K562 (cell line): Measurements from ENCODE around the gene SATB1. TPM values are rescaled to one million over a fixed set of nuclear protein-coding genes. Genes with fewer than 3 reads are reported as not detected.
A peak's percentile ranks its signal among the peaks of the same experiment; 100 is the strongest.
"Not testable (repeated sequence)": the region's sequence is repeated elsewhere in the genome, so short reads cannot be mapped to it uniquely, and the experiment has no call there.

Experiments used
- ATAC-seq: fragments of 200-7000 bp; cut with Tn5 transposase; 3 replicates; pipeline ENCODE4 v1.9.1; 2020; ENCODE audit warnings: moderate library complexity
- BruUV-seq: library from RNA; stranded (reverse); fragments of 400-500 nt; replicated peaks from 2 replicates; lab custom pipeline; 2021; lab: Mats Ljungman, UMichigan
- CTCF ChIA-PET: fragments of 300-600 bp; formaldehyde crosslinking; extraction: SDS; loops from one replicate; lab custom pipeline; 2021; ENCODE audit warnings: low intra/inter-chr PET ratio; lab: Yijun Ruan, JAX
- POLR2A ChIA-PET: fragments of 300-600, 350-650 bp; sonication (Branson Sonifier 250); formaldehyde crosslinking; extraction: SDS; loops from one replicate; lab custom pipeline; 2021; ENCODE audit warnings: antibody characterized with exemption, inconsistent platforms; lab: Yijun Ruan, JAX
- DNase-seq, 4 experiments: peaks; one replicate each; pipeline versions ENCODE4 v3.0.0 to v3.0.0-alpha.2; 2011 to 2018; ENCODE audit warnings: low spot score in 3 of 4, mixed read lengths in 3 of 4; ENCODE audit errors: extremely low read depth in 1 of 4
- FAIRE-seq: peaks from 2 replicates; lab custom pipeline; 2011; peaks lifted over from hg19 to GRCh38; lab: Jason Lieb, UNC
- H2AFZ ChIP-seq: 2 replicates; pipeline ENCODE4 v1.6.0; 2011; ENCODE audit warnings: low read depth, low read length, control low read depth, inconsistent platforms
- H3K27ac ChIP-seq: fragments of 200-600 bp; 3 replicates; pipeline ENCODE4 v1.8.0; 2011; ENCODE audit warnings: low read depth, mild to moderate bottlenecking, control low read depth, inconsistent platforms, low read length, moderate library complexity, mixed read lengths; ENCODE audit errors: extremely low read depth
- H3K27me3 ChIP-seq, 2 experiments: fragments of 300-600 bp in 1 of 2; 2 replicates in 1 of 2; 3 replicates in 1 of 2; pipeline versions ENCODE4 v1.6.0 to v1.8.0; 2011; ENCODE audit warnings: inconsistent platforms in 2 of 2, low read length in 2 of 2, mild to moderate bottlenecking in 1 of 2, mixed read lengths in 1 of 2, moderate library complexity in 1 of 2; ENCODE audit not compliant: control insufficient read depth in 2 of 2, insufficient read depth in 2 of 2
- H3K36me3 ChIP-seq: fragments of 300-600 bp; 3 replicates; pipeline ENCODE4 v1.8.0; 2011; ENCODE audit warnings: mild to moderate bottlenecking, low read length, inconsistent platforms; ENCODE audit not compliant: control insufficient read depth, insufficient read depth
- H3K4me1 ChIP-seq, 2 experiments: fragments of 200-600 bp in 1 of 2; replicated peaks in 1 of 2; 2 replicates in 1 of 2; 3 replicates in 1 of 2; pipeline versions ENCODE4 v1.5.1 to v1.8.0; 2011; ENCODE audit warnings: inconsistent platforms in 2 of 2, low read length in 2 of 2, mild to moderate bottlenecking in 1 of 2, mixed read lengths in 1 of 2, moderate library complexity in 1 of 2; ENCODE audit not compliant: control insufficient read depth in 2 of 2, insufficient read depth in 2 of 2
- H3K4me2 ChIP-seq: 2 replicates; pipeline ENCODE4 v1.6.1; 2011; ENCODE audit warnings: low read length, control low read depth, inconsistent platforms, mixed read lengths; ENCODE audit not compliant: insufficient read depth
- H3K4me3 ChIP-seq: fragments of 200-600 bp; sonication (generic), shearing (Covaris generic); 2 replicates; pipeline ENCODE4 v1.5.1; 2016; ENCODE audit warnings: control low read depth, inconsistent platforms
- H3K79me2 ChIP-seq: fragments of 200-600 bp; 3 replicates; pipeline ENCODE4 v1.8.0; 2011; ENCODE audit warnings: low read length, inconsistent platforms; ENCODE audit not compliant: control insufficient read depth, insufficient read depth
- H3K9ac ChIP-seq, 2 experiments: 2 replicates each; pipeline versions ENCODE4 v1.6.0 to v1.6.1; 2011; ENCODE audit warnings: low read depth in 2 of 2, low read length in 2 of 2, control low read depth in 1 of 2, inconsistent platforms in 1 of 2, mild to moderate bottlenecking in 1 of 2, mixed read lengths in 1 of 2; ENCODE audit not compliant: insufficient read depth in 1 of 2
- H3K9me1 ChIP-seq: one replicate; pipeline ENCODE4 v1.6.0; 2011; ENCODE audit warnings: inconsistent platforms, mild to moderate bottlenecking, low read length, moderate library complexity; ENCODE audit not compliant: control insufficient read depth, insufficient read depth
- H3K9me3 ChIP-seq: replicated peaks from 2 replicates; pipeline ENCODE4 v1.5.1; 2011; ENCODE audit warnings: low read depth, low read length, inconsistent platforms; ENCODE audit not compliant: control insufficient read depth, insufficient read depth
- H4K20me1 ChIP-seq: replicated peaks from 2 replicates; pipeline ENCODE4 v1.6.1; 2011; ENCODE audit warnings: low read length, inconsistent platforms, mixed read lengths; ENCODE audit not compliant: control insufficient read depth, insufficient read depth
- FOXA3 ChIP-seq, 2 experiments: fragments of 450-650 bp in 1 of 2; sonication (generic) in 1 of 2; formaldehyde crosslinking; IDR thresholded peaks in 1 of 2; conservative IDR thresholded peaks in 1 of 2; 2 replicates each; pipeline versions ENCODE4 v1.4.0 to v1.8.0; 2020 to 2022; ENCODE audit warnings: mild to moderate bottlenecking in 2 of 2, missing genetic modification reagents in 1 of 2
- MTA3 ChIP-seq: fragments of 450-650 bp; formaldehyde crosslinking; IDR thresholded peaks from 2 replicates; pipeline ENCODE4 v1.6.1; 2017; ENCODE audit warnings: mild to moderate bottlenecking, borderline replicate concordance
- NFE2 ChIP-seq: IDR thresholded peaks from 2 replicates; pipeline ENCODE4 v1.6.1; 2014; ENCODE audit warnings: antibody characterized with exemption, low read depth
- WGBS: fragments of 100-300 bp; shearing (Covaris generic); methylation state at CpG from one replicate; pipeline ENCODE4 v1.1.6; 2016; ENCODE audit warnings: low coverage, mixed read lengths; ENCODE audit not compliant: insufficient coverage; ENCODE audit errors: missing lambda C conversion rate; 5-methylcytosine and 5-hydroxymethylcytosine counted together
- in situ Hi-C: fragments of 300-500 bp; cut with MboI; formaldehyde crosslinking; loops from 4 replicates; pipeline ENCODE4 v1.15.0; 2018; ENCODE audit warnings: inconsistent platforms, mixed read lengths
- intact Hi-C: fragments of 100-400 bp; cut with micrococcal nuclease; formaldehyde crosslinking; loops from 2 replicates; pipeline ENCODE4 v1.14.2; 2022
- polyA plus RNA-seq, 8 experiments: library from polyadenylated mRNA; depleted of rRNA in 4 of 8; stranded (reverse) in 5 of 8; unstranded in 3 of 8; fragments of >200 nt; fragmentation: Nextera tagmentation in 2 of 8; fragmentation: Illumina TruSeq in 1 of 8; extraction: Ambion mirVana in 2 of 8; extraction: Trizol in 1 of 8; gene quantifications; 2 replicates each; pipeline versions ENCODE4 v1.2.1 to v1.2.3, GENCODE V29; 2011 to 2014; ENCODE audit warnings: inconsistent platforms in 1 of 8, missing spikeins in 1 of 8
- total RNA-seq, 7 experiments: library from RNA; depleted of rRNA in 6 of 7; stranded (reverse); fragments of >200 nt in 6 of 7; fragmentation: Illumina TruSeq in 2 of 7; extraction: Trizol in 2 of 7; gene quantifications; 2 replicates each; pipeline versions ENCODE4 v1.2.1 to v1.2.3, GENCODE V29; 2011 to 2021; ENCODE audit warnings: low replicate concordance in 1 of 7

Gene SATB1
- total and polyA plus RNA-seq, 9 of the 15 experiments (the other 6 are each of a cell fraction or from before 2014, with no cell fraction given) = 0.03 to 2.5 (median 0.15) TPM; not detected in 1

DNA sequence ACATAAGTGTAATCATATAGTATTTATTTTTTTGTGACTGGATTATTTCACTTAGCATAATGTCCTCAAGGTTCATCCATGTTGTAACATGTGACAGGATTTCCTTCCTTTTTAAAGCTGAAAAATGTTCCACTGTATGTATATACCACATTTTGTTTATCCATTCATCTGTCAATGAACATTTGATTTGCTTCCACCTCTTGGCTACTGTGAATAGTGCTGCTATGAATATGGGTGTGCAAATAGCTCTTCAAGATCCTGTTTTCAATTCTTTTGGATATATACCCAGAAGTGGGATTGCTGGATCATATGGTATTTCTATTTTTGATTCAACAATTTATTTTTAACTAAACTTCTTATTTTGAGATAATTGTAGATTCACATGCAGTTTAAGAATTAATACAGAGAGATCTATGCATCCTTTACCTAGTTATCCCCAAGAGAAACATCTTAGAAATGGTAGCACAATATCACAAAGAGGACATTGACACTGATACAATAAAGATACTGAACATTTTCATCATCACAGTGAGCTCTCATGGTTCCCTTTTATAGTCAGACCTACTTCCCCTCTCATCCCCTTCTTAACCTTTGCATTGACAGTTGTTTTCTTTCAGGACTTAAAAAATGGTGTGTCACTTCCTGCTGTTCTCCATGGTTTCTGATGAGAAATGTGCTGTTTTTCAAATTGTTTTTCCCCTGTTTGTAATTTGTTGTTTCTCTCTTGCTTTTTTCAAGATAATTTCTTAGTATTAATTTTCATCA is 90.1 kb downstream of the SATB1 start (continued):
- TF ChIP-seq NFE2 (no peak), MTA3 (no peak)
- TF ChIP-seq, all 486 proteins: peak for 0

DNA sequence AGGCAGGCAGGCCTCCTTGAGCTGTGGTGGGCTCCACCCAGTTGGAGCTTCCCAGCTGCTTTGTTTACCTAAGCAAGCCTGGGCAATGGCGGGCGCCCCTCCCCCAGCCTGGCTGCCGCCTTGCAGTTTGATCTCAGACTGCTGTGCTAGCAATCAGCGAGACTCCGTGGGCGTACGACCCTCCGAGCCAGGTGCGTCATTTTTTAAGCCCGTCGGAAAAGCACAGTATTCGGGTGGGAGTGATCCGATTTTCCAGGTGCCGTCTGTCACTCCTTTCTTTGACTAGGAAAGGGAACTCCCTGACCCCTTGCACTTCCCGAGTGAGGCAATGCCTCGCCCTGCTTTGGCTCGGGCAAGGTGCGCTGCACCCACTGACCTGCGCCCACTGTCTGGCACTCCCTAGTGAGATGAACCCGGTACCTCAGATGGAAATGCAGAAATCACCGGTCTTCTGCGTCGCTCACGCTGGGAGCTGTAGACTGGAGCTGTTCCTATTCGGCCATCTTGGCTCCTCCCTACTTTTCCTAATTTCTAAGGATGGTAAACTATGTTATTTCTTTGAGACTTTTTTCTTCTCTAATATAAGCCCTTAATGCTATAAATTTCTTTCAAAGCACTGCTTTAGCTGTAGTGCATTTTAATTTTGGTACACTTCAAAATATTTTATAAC is 94.2 kb downstream of the SATB1 start:
- H2AFZ ChIP-seq, H3K4me2 ChIP-seq, H3K4me1 ChIP-seq, intact Hi-C loops, POLR2A ChIA-PET, H3K36me3 ChIP-seq, FAIRE-seq, H3K9ac ChIP-seq, DNase-seq, H3K9me3 ChIP-seq, H3K4me3 ChIP-seq, ATAC-seq, H3K27ac ChIP-seq, H3K9me1 ChIP-seq, H3K27me3 ChIP-seq, in situ Hi-C loops, H4K20me1 ChIP-seq, BruUV-seq, H3K79me2 ChIP-seq: not testable (repeated sequence)
- 2% methylated on average over 18 of the region's 25 CpGs for WGBS
- TF ChIP-seq FOXA3 (CRISPR knock-in tag; conservative IDR thresholded peaks at IDR 0.05 in 1 of 2, IDR thresholded peaks at IDR 0.05 in 1 of 2) = peak in 1 of 2 experiments; percentile 78; a peak in 2 of 4 replicates
- CTCF ChIA-PET = interaction anchor here (0.6 kb wide), 1 partner anchor 53 kb away, joined by 3 read pairs; no protein-coding TSS in a partner anchor
